ENCODE results near the gene OCRL.

DNA sequence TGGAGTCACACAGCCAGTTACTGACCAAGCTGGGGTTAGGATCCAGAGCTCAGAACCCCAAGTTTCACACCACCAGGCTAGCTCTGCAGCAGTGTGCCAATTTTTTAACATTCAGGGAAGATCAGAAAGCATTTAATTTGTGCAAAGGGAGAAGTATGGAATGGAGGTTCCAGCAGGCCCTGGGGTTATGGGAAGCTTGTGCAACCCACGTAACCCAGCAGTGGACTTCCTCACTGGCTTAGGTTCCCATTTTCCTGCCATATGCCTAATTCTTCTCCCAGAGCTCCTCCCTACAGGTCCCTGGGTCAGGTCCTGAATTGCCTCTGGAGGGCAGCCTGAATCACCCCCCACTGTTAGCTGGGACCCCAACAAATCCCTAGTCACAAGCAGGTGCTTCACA is 100.7 kb downstream of the OCRL start:
- TF ChIP-seq CTCF (IDR thresholded peaks at IDR 0.05; ENCODE audit: low read depth, low read length, missing input control) = no peak
- TF ChIP-seq, protein P1, sequence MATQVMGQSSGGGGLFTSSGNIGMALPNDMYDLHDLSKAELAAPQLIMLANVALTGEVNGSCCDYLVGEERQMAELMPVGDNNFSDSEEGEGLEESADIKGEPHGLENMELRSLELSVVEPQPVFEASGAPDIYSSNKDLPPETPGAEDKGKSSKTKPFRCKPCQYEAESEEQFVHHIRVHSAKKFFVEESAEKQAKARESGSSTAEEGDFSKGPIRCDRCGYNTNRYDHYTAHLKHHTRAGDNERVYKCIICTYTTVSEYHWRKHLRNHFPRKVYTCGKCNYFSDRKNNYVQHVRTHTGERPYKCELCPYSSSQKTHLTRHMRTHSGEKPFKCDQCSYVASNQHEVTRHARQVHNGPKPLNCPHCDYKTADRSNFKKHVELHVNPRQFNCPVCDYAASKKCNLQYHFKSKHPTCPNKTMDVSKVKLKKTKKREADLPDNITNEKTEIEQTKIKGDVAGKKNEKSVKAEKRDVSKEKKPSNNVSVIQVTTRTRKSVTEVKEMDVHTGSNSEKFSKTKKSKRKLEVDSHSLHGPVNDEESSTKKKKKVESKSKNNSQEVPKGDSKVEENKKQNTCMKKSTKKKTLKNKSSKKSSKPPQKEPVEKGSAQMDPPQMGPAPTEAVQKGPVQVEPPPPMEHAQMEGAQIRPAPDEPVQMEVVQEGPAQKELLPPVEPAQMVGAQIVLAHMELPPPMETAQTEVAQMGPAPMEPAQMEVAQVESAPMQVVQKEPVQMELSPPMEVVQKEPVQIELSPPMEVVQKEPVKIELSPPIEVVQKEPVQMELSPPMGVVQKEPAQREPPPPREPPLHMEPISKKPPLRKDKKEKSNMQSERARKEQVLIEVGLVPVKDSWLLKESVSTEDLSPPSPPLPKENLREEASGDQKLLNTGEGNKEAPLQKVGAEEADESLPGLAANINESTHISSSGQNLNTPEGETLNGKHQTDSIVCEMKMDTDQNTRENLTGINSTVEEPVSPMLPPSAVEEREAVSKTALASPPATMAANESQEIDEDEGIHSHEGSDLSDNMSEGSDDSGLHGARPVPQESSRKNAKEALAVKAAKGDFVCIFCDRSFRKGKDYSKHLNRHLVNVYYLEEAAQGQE (IDR thresholded peaks at IDR 0.05) = no peak
- TF ChIP-seq TAF1 (conservative IDR thresholded peaks at IDR 0.05) = no peak
- no peak for TF ChIP-seq RAD21 (IDR thresholded peaks at IDR 0.05)
- no peak for TF ChIP-seq YY1 (IDR thresholded peaks at IDR 0.05)
- TF ChIP-seq ATF3 (IDR thresholded peaks at IDR 0.05) = no peak
